NB4 (cell line): ENCODE results near the gene RERE.

Source experiments
- CTCF ChIP-seq: IDR thresholded peaks from one replicate; pipeline ENCODE4 v1.5.1; 2012; ENCODE audit warnings: low read depth, low read length
- POLR2A ChIP-seq: IDR thresholded peaks from 2 replicates; pipeline ENCODE4 v1.6.1; 2011; ENCODE audit warnings: mild to moderate bottlenecking; ENCODE audit not compliant: insufficient read length; ENCODE audit errors: extremely low read depth

- TF ChIP-seq CTCF (no peak), POLR2A (no peak)
These were observed 351.7 kb downstream of the RERE start for GRCh38 chr1:8465692-8466091.
